Measurements from ENCODE around the gene YOD1.

Gene YOD1

DNA sequence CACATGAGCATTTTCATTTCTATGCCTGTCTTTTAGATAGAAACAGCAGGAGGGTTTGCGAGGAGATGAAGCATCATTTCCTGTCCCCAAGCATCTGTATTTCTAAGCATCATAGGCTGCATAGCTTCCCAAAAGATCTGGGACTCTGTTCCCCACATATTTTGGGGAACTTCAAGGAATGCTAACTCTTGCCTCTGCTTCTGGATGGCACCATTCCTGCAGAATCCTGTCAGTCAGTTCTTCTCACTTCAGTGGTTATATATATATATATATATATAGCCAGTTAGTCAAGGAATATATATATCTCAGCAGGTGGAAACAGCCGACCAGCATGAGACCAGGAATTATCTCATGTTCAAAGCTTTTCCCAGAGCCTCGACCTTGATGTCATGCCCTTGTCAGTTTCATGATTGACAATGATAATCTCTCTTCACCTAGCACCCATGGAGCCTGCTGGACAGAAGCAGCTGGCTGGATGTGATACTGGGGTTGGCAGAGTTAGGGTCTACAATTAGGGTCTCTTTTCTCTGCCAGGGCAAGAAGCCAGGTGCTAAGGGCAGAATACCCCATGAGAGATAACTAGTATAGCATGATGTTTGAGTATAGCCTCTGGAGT is 4.5 kb upstream of the YOD1 start:
- no peak overlapping the region for H3K9ac ChIP-seq (ENCODE audit: low read length)
- H3K9me3 ChIP-seq (ENCODE audit: low read length): no peaks in the 10 kb centered on the region
- H3F3A ChIP-seq (ENCODE audit: insufficient read depth, low read length): peaks cover 5% of the 10 kb centered on the region; the same call in 1 of the 2 replicates
- no peak overlapping the region for H3K4me3 ChIP-seq (ENCODE audit: low read depth, low read length, poor library complexity, severe bottlenecking)
- H4K20me1 ChIP-seq (ENCODE audit: insufficient read depth, low read length): no peaks in the 10 kb centered on the region
- H3K27ac ChIP-seq (ENCODE audit: low read depth, low read length, poor library complexity, severe bottlenecking): no peak overlapping the region
- peaks cover 1% of the 10 kb centered on the region; the same call in 1 of the 2 replicates for H3K79me2 ChIP-seq (ENCODE audit: insufficient read depth, low read length)
- H2AFZ ChIP-seq (ENCODE audit: low read length): no peak overlapping the region
- no peaks in the 10 kb centered on the region; the same call in 1 of the 2 replicates for H3K36me3 ChIP-seq (ENCODE audit: insufficient read depth, low read length)
- TF ChIP-seq EZH2 (IDR thresholded peaks at IDR 0.05; ENCODE audit: borderline replicate concordance, low read length): no peak
- H3K4me1 ChIP-seq (ENCODE audit: insufficient read depth, low read length, severe bottlenecking): peaks cover 42% of the 10 kb centered on the region
- H3K27me3 ChIP-seq (ENCODE audit: insufficient read depth, low read length): no peaks in the 10 kb centered on the region
- no peak overlapping the region for H3K4me2 ChIP-seq (ENCODE audit: low read length)
- no peaks in the 10 kb centered on the region for H3K9me2 ChIP-seq (ENCODE audit: low read depth, low read length)

GRCh38 chr1:207054491-207054890 is 3.5 kb upstream of the YOD1 start:
- Histone ChIP-seq H3K9ac (ENCODE audit: low read length) (no peak overlapping the region), H3K27ac (ENCODE audit: low read depth, low read length, poor library complexity, severe bottlenecking) (peak overlapping the region; percentile 48), H3K36me3 (ENCODE audit: insufficient read depth, low read length) (peaks cover 2% of the 10 kb centered on the region; the same call in 1 of the 2 replicates), H3K79me2 (ENCODE audit: insufficient read depth, low read length) (peaks cover 11% of the 10 kb centered on the region), H3K9me2 (ENCODE audit: low read depth, low read length) (no peaks in the 10 kb centered on the region), H3K4me1 (ENCODE audit: insufficient read depth, low read length, severe bottlenecking) (peaks cover 46% of the 10 kb centered on the region), H3K27me3 (ENCODE audit: insufficient read depth, low read length) (no peaks in the 10 kb centered on the region), H3K9me3 (ENCODE audit: low read length) (no peaks in the 10 kb centered on the region), H4K20me1 (ENCODE audit: insufficient read depth, low read length) (no peaks in the 10 kb centered on the region), H3K4me2 (ENCODE audit: low read length) (peak overlapping the region; percentile 91; the same call in 1 of the 2 replicates), H3K4me3 (ENCODE audit: low read depth, low read length, poor library complexity, severe bottlenecking) (peak overlapping the region; percentile 21), H2AFZ (ENCODE audit: low read length) (no peak overlapping the region), H3F3A (ENCODE audit: insufficient read depth, low read length) (peaks cover 5% of the 10 kb centered on the region; the same call in 1 of the 2 replicates)
- TF ChIP-seq EZH2 (IDR thresholded peaks at IDR 0.05; ENCODE audit: borderline replicate concordance, low read length) (no peak), CTCF (IDR thresholded peaks at IDR 0.05; ENCODE audit: low read length) (no peak)

DNA sequence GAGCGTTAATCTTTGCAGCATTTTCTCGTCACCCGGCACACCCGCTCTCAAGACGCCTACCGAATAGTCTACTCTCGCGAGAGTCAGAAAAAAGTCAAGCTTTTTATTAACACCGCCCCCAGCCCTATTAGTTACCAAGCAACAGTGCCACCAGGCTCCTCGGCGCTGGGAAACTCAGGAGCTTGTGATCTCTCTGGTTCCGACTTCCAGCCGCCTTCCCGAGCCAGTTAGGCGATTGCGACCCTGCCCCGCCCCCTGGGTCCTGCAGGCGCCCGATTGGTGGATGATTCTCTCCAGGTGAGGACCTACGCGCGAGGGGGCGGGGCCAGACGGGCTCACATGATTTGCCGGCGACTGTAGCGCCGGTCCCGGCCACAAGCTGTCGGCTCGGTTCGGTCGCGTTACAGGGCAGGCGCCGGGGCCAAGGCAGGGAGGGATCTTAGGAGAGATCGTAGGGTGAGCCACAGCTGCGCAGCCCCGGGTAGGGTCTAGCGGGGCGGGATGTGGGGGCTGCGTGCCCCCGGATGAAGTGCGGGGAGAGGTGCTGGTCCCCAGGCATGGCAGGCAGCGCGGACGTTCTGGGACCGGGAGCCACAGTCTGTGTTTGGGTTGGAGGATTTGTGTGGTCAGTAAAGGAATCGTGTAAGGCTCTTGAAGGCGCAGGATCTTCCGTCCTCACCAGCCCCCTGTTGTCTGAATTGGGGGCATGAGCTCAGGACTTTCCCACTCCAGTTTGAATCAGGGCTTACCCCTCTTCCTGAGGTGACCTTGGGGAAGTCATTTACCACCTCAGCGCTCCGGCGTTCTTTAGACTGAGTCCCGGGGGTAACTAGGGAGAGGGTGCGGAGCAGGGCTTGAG is 2.1 kb upstream of the YOD1 start, which contains the start of gene PFKFB2:
TSS of gene PFKFB2 (plus strand) at position 365 of the 859 bp plus-strand sequence. CDS start 1,443 bp downstream, outside the sequence.
- Histone ChIP-seq H3K4me3 (ENCODE audit: low read depth, low read length, poor library complexity, severe bottlenecking) (peak within 1 kb of the TSS; percentile 96), H4K20me1 (ENCODE audit: insufficient read depth, low read length) (no peaks in the 10 kb centered on the region), H3K9ac (ENCODE audit: low read length) (peak within 1 kb of the TSS; percentile 70), H3K4me1 (ENCODE audit: insufficient read depth, low read length, severe bottlenecking) (peaks cover 55% of the 10 kb centered on the region), H3K36me3 (ENCODE audit: insufficient read depth, low read length) (peaks cover 15% of the 10 kb centered on the region), H2AFZ (ENCODE audit: low read length) (peak within 1 kb of the TSS; percentile 51), H3K27ac (ENCODE audit: low read depth, low read length, poor library complexity, severe bottlenecking) (peak within 1 kb of the TSS; percentile 48), H3K9me3 (ENCODE audit: low read length) (no peaks in the 10 kb centered on the region), H3F3A (ENCODE audit: insufficient read depth, low read length) (peaks cover 5% of the 10 kb centered on the region; the same call in 1 of the 2 replicates), H3K9me2 (ENCODE audit: low read depth, low read length) (no peaks in the 10 kb centered on the region), H3K79me2 (ENCODE audit: insufficient read depth, low read length) (peaks cover 18% of the 10 kb centered on the region), H3K27me3 (ENCODE audit: insufficient read depth, low read length) (no peaks in the 10 kb centered on the region), H3K4me2 (ENCODE audit: low read length) (peak within 1 kb of the TSS; percentile 91)
- TF ChIP-seq EZH2 (IDR thresholded peaks at IDR 0.05; ENCODE audit: borderline replicate concordance, low read length) (no peak), CTCF (IDR thresholded peaks at IDR 0.05; ENCODE audit: low read length) (no peak)
